GM19193 (cell line): ENCODE results near the gene EPS8.

Experiments
- POLR2A ChIP-seq: IDR thresholded peaks from 4 replicates; pipeline ENCODE4 v1.6.1; 2011; ENCODE audit not compliant: insufficient read depth, insufficient read length; ENCODE audit errors: extremely low read depth

Gene EPS8

DNA sequence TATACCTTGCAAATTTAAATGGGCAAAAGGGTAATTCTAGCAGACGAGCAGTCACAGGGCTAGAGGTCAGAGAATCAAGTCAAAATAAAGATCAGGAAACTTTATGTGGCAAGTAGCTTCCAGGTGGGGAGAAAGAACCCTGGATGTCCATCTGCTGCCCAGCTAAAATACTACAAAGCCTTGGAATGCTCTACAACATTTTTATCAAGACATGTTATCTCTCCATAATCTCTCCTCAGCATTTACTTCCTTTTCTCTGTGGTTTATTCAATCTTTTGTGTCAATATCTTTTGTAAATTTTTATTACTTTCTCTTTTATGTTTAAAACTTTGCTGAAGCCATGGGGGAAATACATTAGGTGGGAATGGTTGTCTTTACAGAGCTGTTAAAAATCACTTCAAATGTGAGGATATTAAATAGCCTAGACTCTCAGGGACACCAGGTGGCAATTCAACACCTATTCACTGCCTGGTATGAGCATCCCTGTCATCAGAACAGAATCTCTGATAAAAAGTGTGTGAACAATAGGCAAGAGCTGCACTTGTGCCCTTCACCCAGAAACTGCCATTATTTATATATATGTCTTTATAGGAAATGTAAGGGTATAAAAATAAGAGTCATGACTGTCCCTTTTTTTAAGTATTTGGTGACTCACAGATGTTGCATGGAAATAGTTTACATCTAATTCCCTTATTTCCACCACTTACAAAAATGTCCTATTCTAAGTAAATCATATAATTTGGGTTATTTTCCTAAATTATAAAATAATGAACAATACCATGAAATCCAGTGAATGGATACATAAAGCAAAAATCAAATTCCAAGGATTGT, 152.9 kb downstream of the EPS8 start:
- no peak for TF ChIP-seq POLR2A

DNA sequence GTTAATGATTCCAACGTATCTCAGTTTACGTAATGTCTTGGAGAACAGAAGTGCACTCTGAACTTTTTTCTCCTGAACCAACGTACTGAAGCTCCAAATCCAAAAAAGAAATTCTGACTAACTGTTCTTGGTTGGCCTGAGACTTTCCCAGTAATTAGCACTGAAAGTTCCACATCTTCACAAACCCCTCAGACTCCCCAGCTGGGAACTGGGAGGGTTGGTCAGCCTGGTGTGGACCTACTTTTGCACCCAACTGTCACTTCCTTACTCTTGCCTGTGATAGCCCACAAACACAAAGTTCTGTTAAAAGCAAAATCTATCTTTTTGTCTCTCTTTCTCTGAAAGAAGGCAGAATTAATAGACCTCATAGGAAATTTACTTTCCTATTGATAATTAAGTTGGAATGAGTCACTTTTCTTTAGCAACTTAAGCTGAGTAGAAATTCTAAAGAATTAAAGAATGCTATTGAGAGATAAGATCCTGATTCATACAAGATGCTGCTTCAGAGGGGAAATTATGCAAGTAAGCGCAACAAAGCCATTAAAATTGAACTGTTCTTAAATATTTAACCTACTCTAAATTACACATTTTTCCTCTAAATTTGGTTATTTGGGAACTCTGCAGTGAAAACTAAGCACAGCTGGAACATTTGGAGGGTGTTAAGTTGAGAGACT, 155.0 kb downstream of the EPS8 start:
- no peak for TF ChIP-seq POLR2A

- no peak for TF ChIP-seq POLR2A
Measured at GRCh38 chr12:15633201-15633600, 156.0 kb downstream of the EPS8 start.

DNA sequence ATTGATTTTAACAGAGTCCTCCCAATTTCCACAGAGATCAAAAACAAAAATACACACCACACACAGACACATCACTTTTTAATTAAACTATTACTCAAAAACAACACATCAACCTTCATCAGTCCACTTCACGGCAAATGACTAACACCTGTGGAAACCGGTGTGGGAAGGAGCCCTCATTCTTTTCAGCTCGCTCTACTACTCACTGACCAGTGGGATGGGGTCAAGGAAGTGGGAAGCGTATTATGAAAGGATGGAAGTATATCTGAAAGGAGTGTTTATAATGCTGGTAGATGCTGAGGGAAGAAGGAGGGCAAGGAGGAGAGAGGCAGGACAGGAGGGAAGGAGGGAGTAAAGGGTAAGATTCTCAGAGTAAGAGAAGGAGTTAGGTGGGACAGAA, 156.5 kb downstream of the EPS8 start:
- TF ChIP-seq POLR2A, result no peak

GRCh38 chr12:15631007-15631715, 158.0 kb downstream of the EPS8 start:
- no peak for TF ChIP-seq POLR2A

GRCh38 chr12:15629761-15630160, 159.4 kb downstream of the EPS8 start:
- TF ChIP-seq POLR2A, result no peak

- no peak for TF ChIP-seq POLR2A
Measured at GRCh38 chr12:15629108-15629507, 160.1 kb downstream of the EPS8 start.

- TF ChIP-seq POLR2A, result no peak
Measured at GRCh38 chr12:15627995-15628945, 160.9 kb downstream of the EPS8 start.

GRCh38 chr12:15625075-15625474, 164.1 kb downstream of the EPS8 start:
- TF ChIP-seq POLR2A, result no peak

DNA sequence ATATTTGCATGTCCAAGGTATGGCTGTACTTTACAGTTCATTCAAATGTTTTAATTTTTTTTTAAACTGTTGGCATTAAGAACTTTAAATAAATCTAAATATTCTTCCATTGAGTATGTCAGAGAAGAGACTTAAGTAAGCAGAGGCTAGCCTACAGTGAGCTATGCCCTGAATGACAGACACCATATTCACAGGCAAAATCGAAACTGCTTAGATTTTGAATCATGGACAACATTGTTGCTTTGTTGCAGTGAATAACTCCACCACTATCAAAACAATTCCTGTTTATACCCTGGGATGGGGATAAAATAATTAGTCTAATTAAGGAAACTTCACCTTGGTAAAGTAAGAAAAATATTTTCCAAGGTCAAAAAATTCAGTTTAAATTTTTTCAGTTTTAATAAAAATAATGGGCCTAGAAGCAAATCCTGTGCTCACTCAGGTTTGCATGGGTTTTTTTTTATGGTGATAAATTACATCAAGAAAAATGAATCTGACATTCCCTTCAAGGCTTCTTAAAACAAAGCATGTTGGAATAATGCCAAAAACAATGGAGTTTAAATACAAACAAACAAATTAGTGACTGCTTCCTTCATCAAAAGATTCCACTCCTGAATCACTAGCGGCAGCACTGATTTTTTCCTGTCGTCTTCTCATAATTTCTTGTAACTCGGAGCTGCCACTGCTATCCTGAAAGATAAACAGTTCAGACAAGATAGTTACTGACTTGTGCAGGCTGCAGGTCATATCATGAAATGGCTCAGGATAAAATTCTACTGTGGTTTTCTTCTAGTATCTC, 168.2 kb downstream of the EPS8 start:
- no peak for TF ChIP-seq POLR2A

DNA sequence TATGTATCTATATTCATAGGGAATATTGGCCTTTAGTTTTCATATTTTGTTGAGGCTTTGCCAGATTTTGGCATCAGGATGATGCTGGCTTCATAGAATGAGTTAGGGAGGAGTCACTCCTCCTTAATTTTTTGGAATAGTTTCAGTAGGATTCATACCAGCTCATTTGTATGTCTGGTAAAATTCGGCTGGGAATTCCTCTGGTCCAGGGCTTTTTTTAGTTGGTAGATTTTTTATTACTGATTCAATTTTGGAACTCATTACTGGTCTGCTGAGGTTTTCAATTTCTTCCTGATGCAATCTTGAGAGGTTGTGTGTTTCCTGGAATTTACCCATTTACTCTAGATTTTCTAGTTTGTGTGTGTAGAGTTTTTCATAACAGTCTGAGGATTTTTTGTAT, 175.2 kb downstream of the EPS8 start:
- no peak for TF ChIP-seq POLR2A

DNA sequence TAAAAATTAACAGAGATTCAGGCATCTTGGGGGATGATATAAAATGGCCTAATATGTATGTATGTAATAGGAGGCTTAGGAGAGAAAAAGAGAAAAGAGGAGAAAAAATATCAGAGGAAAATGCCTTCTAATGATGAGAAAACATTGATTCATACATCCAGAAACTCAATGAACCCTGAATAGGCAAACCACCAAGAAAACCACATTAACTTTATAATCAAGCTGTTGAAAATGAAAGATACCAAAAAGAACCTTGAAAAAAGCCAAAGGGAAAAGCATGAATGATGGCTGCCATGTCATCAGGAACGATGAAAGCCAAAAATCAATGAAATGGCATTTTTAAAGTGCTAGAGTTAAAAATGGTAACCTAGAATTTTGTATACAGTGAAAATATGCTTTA, 180.2 kb downstream of the EPS8 start:
- no peak for TF ChIP-seq POLR2A

- TF ChIP-seq POLR2A, result no peak
Measured at GRCh38 chr12:15608406-15608805, 180.8 kb downstream of the EPS8 start.
